SU-DHL-6 (cell line): ENCODE results near the gene RAB6B.

Experiments
- CTCF ChIP-seq: fragments of 200-600 bp; sonication (generic); IDR thresholded peaks from one replicate; pipeline ENCODE4 v1.5.1; 2017; ENCODE audit warnings: antibody characterized with exemption, mild to moderate bottlenecking, low read length, moderate library complexity; ENCODE audit not compliant: insufficient read depth, poor library complexity, severe bottlenecking
- EZH2phosphoT487 ChIP-seq: fragments of 200-600 bp; sonication (generic), shearing (Covaris generic); conservative IDR thresholded peaks from 2 replicates; pipeline ENCODE4 v1.6.1; 2018; ENCODE audit warnings: mild to moderate bottlenecking, antibody characterized with exemption, low read length, moderate library complexity, mixed read lengths

- TF ChIP-seq CTCF (no peak), EZH2phosphoT487 (no peak)
Observed at GRCh38 chr3:133883641-133884040, 12.0 kb downstream of the RAB6B start.
